Prostate gland (tissue), 2 donors: ENCODE results near the gene NCR2. TPM values are rescaled to one million over a fixed set of nuclear protein-coding genes. Genes with fewer than 3 reads are reported as not detected.

Experiments used
- DNase-seq: peaks from one replicate; pipeline ENCODE4 v3.0.0-alpha.2; 2019; ENCODE audit warnings: low spot score
- H3K27ac ChIP-seq, 2 donors: fragments of 200-600 bp; sonication (generic); 2 replicates each; pipeline ENCODE4 v1.5.1; 2017 to 2019
- H3K27me3 ChIP-seq: fragments of 200-600 bp; sonication (generic); replicated peaks from 2 replicates; pipeline ENCODE4 v1.5.1; 2019; ENCODE audit not compliant: insufficient read depth
- H3K36me3 ChIP-seq, 2 donors: fragments of 200-600 bp; sonication (generic); 1 replicate in 1 of 2; 2 replicates in 1 of 2; pipeline versions ENCODE4 v1.5.1 to v1.8.1; 2017 to 2019
- H3K4me1 ChIP-seq: fragments of 200-600 bp; sonication (generic); replicated peaks from 2 replicates; pipeline ENCODE4 v1.5.1; 2019
- H3K4me3 ChIP-seq, 2 donors: fragments of 200-600 bp; sonication (generic); 2 replicates each; pipeline ENCODE4 v1.5.1; 2017 to 2019
- H3K9me3 ChIP-seq: fragments of 200-600 bp; sonication (generic); 2 replicates; pipeline ENCODE4 v1.5.1; 2017
- POLR2A ChIP-seq: fragments of 450-650 bp; IDR thresholded peaks from one replicate; pipeline ENCODE4 v1.6.1; 2016; ENCODE audit warnings: antibody characterized with exemption, mild to moderate bottlenecking
- POLR2AphosphoS5 ChIP-seq: sonication (generic); formaldehyde crosslinking; IDR thresholded peaks from one replicate; pipeline ENCODE4 v1.6.1; 2017; ENCODE audit warnings: antibody characterized with exemption
- WGBS: methylation state at CpG from one replicate; pipeline ENCODE4 v1.1.5; 2018; 5-methylcytosine and 5-hydroxymethylcytosine counted together
- intact Hi-C: fragments of 100-400 bp; cut with DNase I; formaldehyde crosslinking; loops from one replicate; pipeline ENCODE4 v1.14.2; 2022
- small RNA-seq, 2 donors: library from RNA; depleted of rRNA; stranded (forward); fragments of <200 nt; gene quantifications; one replicate each; pipeline ENCODE3, GENCODE V24; 2016
- total RNA-seq, 2 donors: library from RNA; depleted of rRNA; stranded (reverse); fragments of >200 nt; gene quantifications; one replicate each; pipeline ENCODE4 v1.1.0, GENCODE V29; 2016
- TF ChIP-seq, protein P1 (sequence below), 4 experiments: fragments of 200-600 bp in 2 of 4; fragments of 450-650 bp in 2 of 4; sonication (generic) in 2 of 4; IDR thresholded peaks; 1 replicate in 3 of 4; 2 replicates in 1 of 4; pipeline ENCODE4 v1.5.1; 2016 to 2019; ENCODE audit warnings: antibody characterized with exemption in 4 of 4, mild to moderate bottlenecking in 2 of 4, moderate library complexity in 2 of 4

The NCR2 gene
- total RNA-seq, 2 donors from 2014 or later = not detected

DNA sequence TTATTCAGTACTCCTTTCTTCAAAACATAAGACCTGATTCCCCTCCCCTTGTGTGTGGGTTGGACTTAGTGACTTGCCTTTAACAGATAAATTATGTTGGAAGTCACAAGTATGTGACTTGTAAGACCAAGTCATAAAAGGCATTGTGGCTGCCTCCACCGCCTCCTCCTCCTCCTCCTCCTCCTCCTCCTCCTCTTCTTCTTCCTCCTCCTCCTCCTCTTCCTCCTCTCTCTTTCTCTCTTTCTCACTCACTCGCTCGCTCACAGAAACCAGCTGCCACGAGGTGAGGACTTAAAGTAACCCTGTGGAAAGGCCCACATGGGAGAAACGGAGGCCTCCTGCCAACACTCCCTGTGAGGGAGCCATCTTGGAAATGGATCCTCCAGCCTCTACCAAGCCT, 64.0 kb downstream of the NCR2 start:
- no peaks in the 10 kb centered on the region for H3K36me3 ChIP-seq
- intact Hi-C loops = no loop called here
- H3K27ac ChIP-seq = no peak overlapping the region
- 77% methylated on average over 5 of the region's 5 CpGs for WGBS
- H3K4me3 ChIP-seq = no peak overlapping the region
- TF ChIP-seq, protein P1, sequence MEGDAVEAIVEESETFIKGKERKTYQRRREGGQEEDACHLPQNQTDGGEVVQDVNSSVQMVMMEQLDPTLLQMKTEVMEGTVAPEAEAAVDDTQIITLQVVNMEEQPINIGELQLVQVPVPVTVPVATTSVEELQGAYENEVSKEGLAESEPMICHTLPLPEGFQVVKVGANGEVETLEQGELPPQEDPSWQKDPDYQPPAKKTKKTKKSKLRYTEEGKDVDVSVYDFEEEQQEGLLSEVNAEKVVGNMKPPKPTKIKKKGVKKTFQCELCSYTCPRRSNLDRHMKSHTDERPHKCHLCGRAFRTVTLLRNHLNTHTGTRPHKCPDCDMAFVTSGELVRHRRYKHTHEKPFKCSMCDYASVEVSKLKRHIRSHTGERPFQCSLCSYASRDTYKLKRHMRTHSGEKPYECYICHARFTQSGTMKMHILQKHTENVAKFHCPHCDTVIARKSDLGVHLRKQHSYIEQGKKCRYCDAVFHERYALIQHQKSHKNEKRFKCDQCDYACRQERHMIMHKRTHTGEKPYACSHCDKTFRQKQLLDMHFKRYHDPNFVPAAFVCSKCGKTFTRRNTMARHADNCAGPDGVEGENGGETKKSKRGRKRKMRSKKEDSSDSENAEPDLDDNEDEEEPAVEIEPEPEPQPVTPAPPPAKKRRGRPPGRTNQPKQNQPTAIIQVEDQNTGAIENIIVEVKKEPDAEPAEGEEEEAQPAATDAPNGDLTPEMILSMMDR (IDR thresholded peaks at IDR 0.05) = no peak
- no peak for TF ChIP-seq POLR2A
- no peak for TF ChIP-seq POLR2AphosphoS5
- no peaks in the 10 kb centered on the region for H3K4me1 ChIP-seq
- no peaks in the 10 kb centered on the region for H3K27me3 ChIP-seq
- H3K9me3 ChIP-seq = no peaks in the 10 kb centered on the region
- no peak for DNase-seq

Small RNA genes within 50 kb of the gene (small RNA-seq; reads per million reads assigned to genes)
- gene RNU6-643P = 0 reads per million in 2 donors

Other genes with a start within 250 kb of the NCR2 start
- gene TREML1, start 181.3 kb upstream of the NCR2 start, total RNA-seq = not detected
- 1 to 10 TPM; 6.8 to 8.1 TPM for gene TREM2, start 172.5 kb upstream of the NCR2 start, total RNA-seq
- gene TREML2, start 134.5 kb upstream of the NCR2 start, total RNA-seq = under 1 TPM in 1 of 2 donors, not detected in 1; 0.17 TPM
- gene TREML4, start 107.3 kb upstream of the NCR2 start, total RNA-seq = not detected
- not detected for gene TREM1, start 48.9 kb upstream of the NCR2 start, total RNA-seq
- 10 to 100 TPM; 24.8 to 53.5 TPM for gene FOXP4, start 210.8 kb downstream of the NCR2 start, total RNA-seq